Ammon's horn (tissue), 1 donor: ENCODE results near the gene GRK1.

Experiments used
- DNase-seq: peaks from one replicate; pipeline ENCODE4 v3.0.0-alpha.2; 2016; ENCODE audit warnings: low spot score

Gene GRK1

GRCh38 chr13:113758651-113759524, 91.9 kb downstream of the GRK1 start, which contains the start of gene TMEM255B:
TSS of gene TMEM255B (plus strand) at chr13:113759226. CDS start at chr13:113759270, 44 bp downstream.
- peak; percentile 80 for DNase-seq

GRCh38 chr13:113759525-113760137, 92.6 kb downstream of the GRK1 start:
- DNase-seq: no peak

GRCh38 chr13:113761136-113761535, 94.1 kb downstream of the GRK1 start:
- no peak for DNase-seq

GRCh38 chr13:113762075-113762474, 95.1 kb downstream of the GRK1 start:
- DNase-seq: no peak

GRCh38 chr13:113762538-113762937, 95.5 kb downstream of the GRK1 start:
- no peak for DNase-seq

GRCh38 chr13:113763254-113763653, 96.2 kb downstream of the GRK1 start:
- no peak for DNase-seq

- no peak for DNase-seq
Measured at GRCh38 chr13:113763961-113764792, 97.2 kb downstream of the GRK1 start.

GRCh38 chr13:113764793-113765563, 98.0 kb downstream of the GRK1 start:
- DNase-seq: no peak

GRCh38 chr13:113765564-113765910, 98.5 kb downstream of the GRK1 start:
- DNase-seq: no peak

GRCh38 chr13:113766035-113766800, 99.2 kb downstream of the GRK1 start:
- DNase-seq: no peak

GRCh38 chr13:113767366-113767765, 100.3 kb downstream of the GRK1 start:
- DNase-seq: no peak

- no peak for DNase-seq
Measured at GRCh38 chr13:113768018-113768905, 101.2 kb downstream of the GRK1 start.

- no peak for DNase-seq
Measured at GRCh38 chr13:113769106-113769505, 102.1 kb downstream of the GRK1 start.

- no peak for DNase-seq
Measured at GRCh38 chr13:113769881-113770280, 102.9 kb downstream of the GRK1 start.

GRCh38 chr13:113770441-113770840, 103.4 kb downstream of the GRK1 start:
- no peak for DNase-seq

GRCh38 chr13:113770937-113771336, 103.9 kb downstream of the GRK1 start:
- no peak for DNase-seq

GRCh38 chr13:113771709-113772331, 104.8 kb downstream of the GRK1 start:
- DNase-seq: no peak

- no peak for DNase-seq
Measured at GRCh38 chr13:113774177-113775107, 107.4 kb downstream of the GRK1 start.
